Measurements from ENCODE around the gene ZYX. TPM values are rescaled to one million over a fixed set of nuclear protein-coding genes. Genes with fewer than 3 reads are reported as not detected.

ZYX gene
- polyA plus RNA-seq, 2 of the 4 experiments (the other 2 are of a cell fraction), result 13.3 to 109 TPM

GRCh38 chr7:143408252-143408685, 27.1 kb downstream of the ZYX start:
- 61% methylated on average over 8 of the region's 20 CpGs for whole genome bisulfite sequencing (ENCODE audit: missing lambda C conversion rate)
- Histone ChIP-seq H3K9me3 (no peaks in the 10 kb centered on the region), H3K4me1 (peaks cover 7% of the 10 kb centered on the region; the same call in 2 of the 3 replicates), H3K4me2 (peak overlapping the region; percentile 80), H3K27ac (peak overlapping the region in 1 of 2 experiments; percentile 36; a peak in 1 of 6 replicates), H3K4me3 (peak overlapping the region; percentile 38; the same call in 2 of the 3 replicates)
- no peak for TF ChIP-seq CBX8 (IDR thresholded peaks at IDR 0.05)
- no peak for TF ChIP-seq RARB (CRISPR knock-in tag; IDR thresholded peaks at IDR 0.05)
- no peak for TF ChIP-seq RAD21 (conservative IDR thresholded peaks at IDR 0.05 in 1 of 2, IDR thresholded peaks at IDR 0.05 in 1 of 2)
- TF ChIP-seq RFX5 (IDR thresholded peaks at IDR 0.05), result no peak
- TF ChIP-seq SREBF2 (IDR thresholded peaks at IDR 0.05), result no peak
- TF ChIP-seq HOXA7 (CRISPR knock-in tag; IDR thresholded peaks at IDR 0.05), result no peak
- TF ChIP-seq BCL3 (IDR thresholded peaks at IDR 0.05), result no peak
- TF ChIP-seq ZNF302 (CRISPR knock-in tag; IDR thresholded peaks at IDR 0.05), result no peak
- no peak for TF ChIP-seq HEYL (CRISPR knock-in tag; IDR thresholded peaks at IDR 0.05)
- no peak for TF ChIP-seq FOSB (CRISPR knock-in tag; IDR thresholded peaks at IDR 0.05)
- FAIRE-seq (no peak), ATAC-seq (peak; percentile 6 to 24; a peak in 3 of 6 replicates), DNase-seq (ENCODE audit: low read depth in 1 of 2, low spot score in 1 of 2) (no peak)
- ChIA-PET CTCF (interaction anchor here (0.8 to 5.9 kb wide), 7 partner anchors 9 to 63 kb away, joined by 3 to 46 read pairs (median 8); no protein-coding TSS in a partner anchor), POLR2A (no interaction called here)

- WGBS (ENCODE audit: missing lambda C conversion rate), result 22% methylated on average over 12 of the region's 39 CpGs
- ATAC-seq (peak; percentile 38 to 57; a peak in 5 of 6 replicates), DNase-seq (ENCODE audit: low read depth in 1 of 2, low spot score in 1 of 2) (peak in 1 of 2 experiments; percentile 65), FAIRE-seq (no peak)
- Histone ChIP-seq H3K9me3 (no peaks in the 10 kb centered on the region), H3K27ac (peak within 1 kb of the TSS in 1 of 2 experiments; percentile 36; a peak in 1 of 6 replicates), H3K4me1 (peaks cover 7% of the 10 kb centered on the region; the same call in 2 of the 3 replicates), H3K4me3 (peak within 1 kb of the TSS; percentile 38), H3K4me2 (peak within 1 kb of the TSS; percentile 80)
- ChIA-PET POLR2A (no interaction called here), CTCF (interaction anchor here (0.8 to 5.9 kb wide), 9 partner anchors 8 to 169 kb away, joined by 3 to 46 read pairs (median 8); partner anchors contain the start of gene GSTK1)
- TF ChIP-seq RAD21 (conservative IDR thresholded peaks at IDR 0.05 in 1 of 2, IDR thresholded peaks at IDR 0.05 in 1 of 2) (peak in 1 of 2 experiments; percentile 35; a peak in 1 of 5 replicates), REST (IDR thresholded peaks at IDR 0.05) (no peak), CTCF (IDR thresholded peaks at IDR 0.05) (peak; percentile 37), SMC3 (IDR thresholded peaks at IDR 0.05) (0 out of 3 replicates have a peak, but pooled peaks have one; percentile 11), KDM1A (IDR thresholded peaks at IDR 0.05; ENCODE audit: low read depth) (no peak), ZFP36 (IDR thresholded peaks at IDR 0.05; ENCODE audit: borderline replicate concordance, partially characterized antibody) (no peak)
Measured at GRCh38 chr7:143408686-143409561, 27.8 kb downstream of the ZYX start, which contains the start of gene EPHA1. Gene EPHA1, minus strand, starts transcription at chr7:143408856. Its CDS starts 51 bp downstream, at chr7:143408805.
